Glutamatergic neuron (in vitro differentiated cells): ENCODE results near the gene SMIM21. TPM values are rescaled to one million over a fixed set of nuclear protein-coding genes. Genes with fewer than 3 reads are reported as not detected.

ENCODE experiments used
- total RNA-seq: library from RNA; stranded (reverse); fragmentation: NEBNext Ultra II Directional; extraction: Animal tissue kit (Norgen Biotek cat#: 25700); gene quantifications from one replicate; pipeline ENCODE4 v1.2.1, GENCODE V29; 2021; ENCODE audit not compliant: unreplicated experiment

The SMIM21 gene
- total RNA-seq, 1 donor from 2014 or later: not detected

Other genes with a start within 250 kb of the SMIM21 start
- 20.4 TPM for gene PTGR3, start 218.6 kb downstream of the SMIM21 start, total RNA-seq
- 5.3 TPM for gene TSHZ1, start 216.9 kb downstream of the SMIM21 start, total RNA-seq